Breast epithelium (tissue), 4 donors: ENCODE measurements around the gene PCBP3. TPM values are rescaled to one million over a fixed set of nuclear protein-coding genes. Genes with fewer than 3 reads are reported as not detected.

ENCODE experiments used
- DNase-seq, 2 donors: peaks; one replicate each; pipeline ENCODE4 v3.0.0-alpha.2; 2019; ENCODE audit warnings: low spot score in 2 of 2
- H3K27ac ChIP-seq, 2 donors: fragments of 200-600 bp; sonication (generic) in 1 of 2; one replicate each; pipeline ENCODE4 v1.5.1; 2016 to 2019; ENCODE audit warnings: mild to moderate bottlenecking in 1 of 2
- H3K27me3 ChIP-seq, 2 donors: fragments of 200-600 bp; sonication (generic) in 1 of 2; one replicate each; pipeline versions ENCODE4 v1.5.1 to v1.6.0; 2017 to 2019; ENCODE audit warnings: control low read depth in 1 of 2, mild to moderate bottlenecking in 1 of 2
- H3K36me3 ChIP-seq: fragments of 200-600 bp; one replicate; pipeline ENCODE4 v1.5.1; 2019
- H3K4me1 ChIP-seq, 2 donors: fragments of 200-600 bp; sonication (generic); one replicate each; pipeline ENCODE4 v1.5.1; 2016 to 2019; ENCODE audit warnings: control low read depth in 1 of 2
- H3K4me3 ChIP-seq, 3 donors: fragments of 200-600 bp; sonication (generic); 1 replicate in 2 of 3; 2 replicates in 1 of 3; pipeline ENCODE4 v1.5.1; 2016 to 2019; ENCODE audit warnings: mild to moderate bottlenecking in 3 of 3, moderate library complexity in 2 of 3
- H3K9me3 ChIP-seq, 2 donors: fragments of 200-600 bp; sonication (generic) in 1 of 2; one replicate each; pipeline ENCODE4 v1.5.1; 2016 to 2019; ENCODE audit warnings: control low read depth in 1 of 2
- CTCF ChIP-seq, 3 donors: fragments of 450-650 bp; IDR thresholded peaks; one replicate each; pipeline ENCODE4 v1.5.1; 2016 to 2017; ENCODE audit warnings: antibody characterized with exemption in 3 of 3, mild to moderate bottlenecking in 3 of 3, moderate library complexity in 3 of 3
- POLR2A ChIP-seq: fragments of 450-650 bp; IDR thresholded peaks from one replicate; pipeline ENCODE4 v1.6.1; 2016; ENCODE audit warnings: antibody characterized with exemption, mild to moderate bottlenecking, moderate library complexity
- POLR2AphosphoS5 ChIP-seq, 3 donors: sonication (generic); formaldehyde crosslinking; IDR thresholded peaks; one replicate each; pipeline ENCODE4 v1.6.1; 2017; ENCODE audit warnings: antibody characterized with exemption in 3 of 3
- intact Hi-C: fragments of 100-400 bp; cut with DNase I; formaldehyde crosslinking; loops from one replicate; pipeline ENCODE4 v1.15.1; 2023; ENCODE audit warnings: low total_unique reads
- total RNA-seq, 3 donors: library from RNA; depleted of rRNA; stranded (reverse); fragments of >200 nt; gene quantifications; one replicate each; pipeline ENCODE4 v1.1.0, GENCODE V29; 2016

Gene PCBP3
- total RNA-seq, 3 donors from 2014 or later = 3.4 to 13.8 (median 4.6) TPM

- DNase-seq = no peak
- intact Hi-C loops = no loop called here
- no peak overlapping the region for H3K27ac ChIP-seq
These were observed 185.3 kb downstream of the PCBP3 start for GRCh38 chr21:45828580-45829570.

GRCh38 chr21:45829668-45830067, 186.1 kb downstream of the PCBP3 start:
- no peaks in the 10 kb centered on the region for H3K36me3 ChIP-seq
- no peaks in the 10 kb centered on the region for H3K9me3 ChIP-seq
- intact Hi-C loops = no loop called here
- H3K4me1 ChIP-seq = no peaks in the 10 kb centered on the region
- TF ChIP-seq POLR2AphosphoS5 (IDR thresholded peaks at IDR 0.05) (no peak), POLR2A (no peak), CTCF (IDR thresholded peaks at IDR 0.05) (no peak)
- no peak overlapping the region for H3K27ac ChIP-seq
- peak in 1 of 2 donors; percentile 43 for DNase-seq
- no peak overlapping the region for H3K4me3 ChIP-seq
- H3K27me3 ChIP-seq = peaks cover 0 to 13% of the 10 kb centered on the region in 2 donors

More at GRCh38 chr21:45828580-45829570, 185.3 kb downstream of the PCBP3 start:
- Histone ChIP-seq H3K27me3 (peaks cover 0 to 17% of the 10 kb centered on the region in 2 donors), H3K4me1 (no peaks in the 10 kb centered on the region), H3K4me3 (no peak overlapping the region), H3K9me3 (no peaks in the 10 kb centered on the region), H3K36me3 (no peaks in the 10 kb centered on the region)
- TF ChIP-seq CTCF (IDR thresholded peaks at IDR 0.05) = no peak
- no peak for TF ChIP-seq POLR2A
- no peak for TF ChIP-seq POLR2AphosphoS5 (IDR thresholded peaks at IDR 0.05)

DNA sequence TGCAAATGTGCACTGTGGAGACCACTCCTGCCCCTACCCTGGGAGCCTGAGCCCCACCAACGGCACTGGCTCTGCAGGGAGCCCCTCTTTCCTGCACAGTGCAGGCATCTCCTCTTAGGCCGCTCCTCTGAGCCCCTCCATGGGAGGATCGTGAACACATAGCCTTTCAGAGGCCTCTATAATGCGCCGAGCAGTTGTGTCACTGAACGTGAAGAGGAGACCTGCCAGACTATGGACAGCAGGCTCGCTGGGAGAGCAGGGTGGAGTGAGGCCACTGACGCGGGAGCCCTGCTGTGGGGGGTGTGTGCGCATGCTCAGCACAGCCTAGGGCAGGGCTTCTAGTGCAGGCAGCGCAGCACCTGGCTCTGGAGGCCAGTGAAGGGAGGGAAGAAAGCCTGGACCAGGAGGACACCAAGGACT, 186.7 kb downstream of the PCBP3 start:
- H3K9me3 ChIP-seq = no peaks in the 10 kb centered on the region
- H3K36me3 ChIP-seq = no peaks in the 10 kb centered on the region
- intact Hi-C loops = no loop called here
- no peak overlapping the region for H3K27ac ChIP-seq
- TF ChIP-seq POLR2A = no peak
- TF ChIP-seq POLR2AphosphoS5 (IDR thresholded peaks at IDR 0.05) = no peak
- TF ChIP-seq CTCF (IDR thresholded peaks at IDR 0.05) = no peak
- DNase-seq = no peak
- H3K27me3 ChIP-seq = peaks cover 0 to 7% of the 10 kb centered on the region in 2 donors
- no peaks in the 10 kb centered on the region for H3K4me1 ChIP-seq
- no peak overlapping the region for H3K4me3 ChIP-seq

DNA sequence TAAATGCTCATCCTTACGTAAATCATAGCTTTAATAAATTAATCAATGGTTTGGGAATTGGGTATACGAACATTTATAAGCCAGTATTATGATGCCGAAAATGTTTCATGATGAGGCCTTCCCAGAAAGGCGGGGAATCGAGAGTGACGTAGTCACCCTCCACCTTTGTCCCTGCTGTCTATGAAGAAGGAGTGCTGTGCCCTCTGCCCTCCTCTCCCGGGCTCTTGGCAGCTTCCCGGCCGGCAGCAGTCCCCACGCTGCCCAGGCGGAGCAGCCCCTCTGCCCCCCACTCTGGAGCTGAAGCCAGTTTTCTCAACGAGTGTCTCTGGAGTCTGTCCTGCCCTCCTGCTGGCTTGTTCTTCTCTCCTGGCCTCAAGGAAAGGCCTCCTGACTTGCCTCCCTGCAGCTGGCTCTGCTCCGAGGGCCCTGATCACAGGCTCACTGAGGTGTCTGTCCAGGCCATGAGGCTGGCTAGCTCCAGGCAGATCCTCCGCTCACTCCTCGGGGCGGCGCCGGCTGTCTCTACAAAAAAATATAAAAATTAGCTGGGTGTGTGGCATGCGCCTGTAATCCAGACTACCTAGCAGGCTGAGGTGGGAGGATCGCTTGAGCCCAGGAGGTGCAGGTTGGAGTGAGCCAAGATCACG, 187.3 kb downstream of the PCBP3 start:
- intact Hi-C loops = no loop called here
- no peaks in the 10 kb centered on the region for H3K36me3 ChIP-seq
- no peaks in the 10 kb centered on the region for H3K9me3 ChIP-seq
- no peak overlapping the region for H3K4me3 ChIP-seq
- TF ChIP-seq CTCF (IDR thresholded peaks at IDR 0.05) (no peak), POLR2A (no peak), POLR2AphosphoS5 (IDR thresholded peaks at IDR 0.05) (no peak)
- no peak for DNase-seq
- H3K27me3 ChIP-seq = peaks cover 0 to 5% of the 10 kb centered on the region in 2 donors
- H3K4me1 ChIP-seq = no peaks in the 10 kb centered on the region
- H3K27ac ChIP-seq = no peak overlapping the region
